ENCODE data around the gene SAYSD1. TPM values are rescaled to one million over a fixed set of nuclear protein-coding genes. Genes with fewer than 3 reads are reported as not detected.

Gene SAYSD1
- total and polyA plus RNA-seq, 2 experiments from 2014 or later, result 16.9 to 23.4 TPM

GRCh38 chr6:39092124-39092523, 22.9 kb downstream of the SAYSD1 start:
- no peaks in the 10 kb centered on the region for H3K79me2 ChIP-seq
- H3K27me3 ChIP-seq, result peaks cover 2% of the 10 kb centered on the region
- H3K4me1 ChIP-seq (ENCODE audit: insufficient read depth), result no peaks in the 10 kb centered on the region
- DNase-seq (ENCODE audit: low spot score), result no peak
- H3K9me3 ChIP-seq (ENCODE audit: low read depth), result no peaks in the 10 kb centered on the region
- no peak overlapping the region for H3K27ac ChIP-seq
- H3K4me2 ChIP-seq, result no peak overlapping the region
- TF ChIP-seq EZH2 (IDR thresholded peaks at IDR 0.05; ENCODE audit: borderline replicate concordance) (no peak), EZH2phosphoT487 (IDR thresholded peaks at IDR 0.05; ENCODE audit: low read depth, severe bottlenecking, unreplicated experiment) (no peak)
- TF ChIP-seq, protein P1, sequence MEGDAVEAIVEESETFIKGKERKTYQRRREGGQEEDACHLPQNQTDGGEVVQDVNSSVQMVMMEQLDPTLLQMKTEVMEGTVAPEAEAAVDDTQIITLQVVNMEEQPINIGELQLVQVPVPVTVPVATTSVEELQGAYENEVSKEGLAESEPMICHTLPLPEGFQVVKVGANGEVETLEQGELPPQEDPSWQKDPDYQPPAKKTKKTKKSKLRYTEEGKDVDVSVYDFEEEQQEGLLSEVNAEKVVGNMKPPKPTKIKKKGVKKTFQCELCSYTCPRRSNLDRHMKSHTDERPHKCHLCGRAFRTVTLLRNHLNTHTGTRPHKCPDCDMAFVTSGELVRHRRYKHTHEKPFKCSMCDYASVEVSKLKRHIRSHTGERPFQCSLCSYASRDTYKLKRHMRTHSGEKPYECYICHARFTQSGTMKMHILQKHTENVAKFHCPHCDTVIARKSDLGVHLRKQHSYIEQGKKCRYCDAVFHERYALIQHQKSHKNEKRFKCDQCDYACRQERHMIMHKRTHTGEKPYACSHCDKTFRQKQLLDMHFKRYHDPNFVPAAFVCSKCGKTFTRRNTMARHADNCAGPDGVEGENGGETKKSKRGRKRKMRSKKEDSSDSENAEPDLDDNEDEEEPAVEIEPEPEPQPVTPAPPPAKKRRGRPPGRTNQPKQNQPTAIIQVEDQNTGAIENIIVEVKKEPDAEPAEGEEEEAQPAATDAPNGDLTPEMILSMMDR (IDR thresholded peaks at IDR 0.05; ENCODE audit: poor library complexity), result no peak
- H4K20me1 ChIP-seq (ENCODE audit: insufficient read depth, poor library complexity, severe bottlenecking), result no peaks in the 10 kb centered on the region
- no peak overlapping the region for H3K4me3 ChIP-seq
- H3K36me3 ChIP-seq (replicated peaks; ENCODE audit: insufficient read depth, low read depth), result no peaks in the 10 kb centered on the region
- no peaks in the 10 kb centered on the region for H3K9me2 ChIP-seq (replicated peaks; ENCODE audit: insufficient read depth)
- no peak overlapping the region for H2AFZ ChIP-seq
- WGBS (ENCODE audit: low lambda C conversion rate, missing lambda C conversion rate), result 47% methylated on average over 1 of the region's 1 CpG

- 75% methylated on average over 7 of the region's 7 CpGs for WGBS (ENCODE audit: low lambda C conversion rate, missing lambda C conversion rate)
These were observed 23.8 kb downstream of the SAYSD1 start for GRCh38 chr6:39091220-39091619.

GRCh38 chr6:39090036-39090435, 24.9 kb downstream of the SAYSD1 start:
- Histone ChIP-seq H3K36me3 (replicated peaks; ENCODE audit: insufficient read depth, low read depth) (no peaks in the 10 kb centered on the region), H2AFZ (no peak overlapping the region), H3K4me1 (ENCODE audit: insufficient read depth) (no peaks in the 10 kb centered on the region), H3K79me2 (no peaks in the 10 kb centered on the region), H4K20me1 (ENCODE audit: insufficient read depth, poor library complexity, severe bottlenecking) (no peaks in the 10 kb centered on the region), H3K27ac (no peak overlapping the region), H3K4me3 (no peak overlapping the region), H3K9me3 (ENCODE audit: low read depth) (no peaks in the 10 kb centered on the region), H3K27me3 (peaks cover 8% of the 10 kb centered on the region), H3K4me2 (no peak overlapping the region), H3K9me2 (replicated peaks; ENCODE audit: insufficient read depth) (no peaks in the 10 kb centered on the region)
- TF ChIP-seq, protein P1 (IDR thresholded peaks at IDR 0.05; ENCODE audit: poor library complexity), result no peak
- TF ChIP-seq EZH2phosphoT487 (IDR thresholded peaks at IDR 0.05; ENCODE audit: low read depth, severe bottlenecking, unreplicated experiment), result no peak
- TF ChIP-seq EZH2 (IDR thresholded peaks at IDR 0.05; ENCODE audit: borderline replicate concordance), result no peak
- DNase-seq (ENCODE audit: low spot score), result no peak
- WGBS (ENCODE audit: low lambda C conversion rate, missing lambda C conversion rate), result 84% methylated on average over 4 of the region's 4 CpGs

More at GRCh38 chr6:39091220-39091619, 23.8 kb downstream of the SAYSD1 start:
- TF ChIP-seq, protein P1 (IDR thresholded peaks at IDR 0.05; ENCODE audit: poor library complexity), result no peak
- TF ChIP-seq EZH2 (IDR thresholded peaks at IDR 0.05; ENCODE audit: borderline replicate concordance) (no peak), EZH2phosphoT487 (IDR thresholded peaks at IDR 0.05; ENCODE audit: low read depth, severe bottlenecking, unreplicated experiment) (no peak)
- no peak for DNase-seq (ENCODE audit: low spot score)
- H2AFZ ChIP-seq, result no peak overlapping the region
- no peaks in the 10 kb centered on the region for H3K9me3 ChIP-seq (ENCODE audit: low read depth)
- no peak overlapping the region for H3K27ac ChIP-seq
- no peaks in the 10 kb centered on the region for H4K20me1 ChIP-seq (ENCODE audit: insufficient read depth, poor library complexity, severe bottlenecking)
- no peak overlapping the region for H3K4me2 ChIP-seq
- H3K4me3 ChIP-seq, result no peak overlapping the region
- no peaks in the 10 kb centered on the region for H3K79me2 ChIP-seq
- H3K27me3 ChIP-seq, result peaks cover 8% of the 10 kb centered on the region
- no peaks in the 10 kb centered on the region for H3K9me2 ChIP-seq (replicated peaks; ENCODE audit: insufficient read depth)
- no peaks in the 10 kb centered on the region for H3K4me1 ChIP-seq (ENCODE audit: insufficient read depth)
- H3K36me3 ChIP-seq (replicated peaks; ENCODE audit: insufficient read depth, low read depth), result no peaks in the 10 kb centered on the region

DNA sequence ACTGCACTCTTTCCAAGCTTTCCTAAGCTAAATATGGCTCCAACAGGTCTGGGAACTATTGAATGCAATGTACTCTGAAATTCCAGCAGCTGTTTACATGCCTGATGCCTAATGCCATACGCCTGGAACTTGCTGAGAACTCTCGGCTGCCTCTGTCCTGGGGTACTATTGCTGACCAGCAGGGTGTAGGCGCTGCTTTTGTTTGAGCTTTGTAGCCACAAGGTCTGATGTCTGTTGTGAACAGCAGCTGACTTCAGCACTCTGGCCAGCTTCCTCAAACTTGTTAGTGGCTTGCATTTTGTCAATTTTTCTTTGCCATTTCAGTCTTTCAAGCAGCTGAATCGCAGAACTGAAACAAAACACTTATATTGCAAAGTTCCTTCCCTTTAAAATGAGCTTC, 26.7 kb downstream of the SAYSD1 start:
- no peaks in the 10 kb centered on the region for H4K20me1 ChIP-seq (ENCODE audit: insufficient read depth, poor library complexity, severe bottlenecking)
- H3K27ac ChIP-seq, result no peak overlapping the region
- H2AFZ ChIP-seq, result no peak overlapping the region
- no peaks in the 10 kb centered on the region for H3K79me2 ChIP-seq
- H3K4me3 ChIP-seq, result no peak overlapping the region
- H3K9me3 ChIP-seq (ENCODE audit: low read depth), result no peaks in the 10 kb centered on the region
- H3K4me1 ChIP-seq (ENCODE audit: insufficient read depth), result no peaks in the 10 kb centered on the region
- peaks cover 8% of the 10 kb centered on the region for H3K27me3 ChIP-seq
- H3K36me3 ChIP-seq (replicated peaks; ENCODE audit: insufficient read depth, low read depth), result no peaks in the 10 kb centered on the region
- H3K4me2 ChIP-seq, result no peak overlapping the region
- TF ChIP-seq EZH2 (IDR thresholded peaks at IDR 0.05; ENCODE audit: borderline replicate concordance), result no peak
- TF ChIP-seq, protein P1 (IDR thresholded peaks at IDR 0.05; ENCODE audit: poor library complexity), result peak; percentile 52
- no peaks in the 10 kb centered on the region for H3K9me2 ChIP-seq (replicated peaks; ENCODE audit: insufficient read depth)
- peak; percentile 85 for DNase-seq (ENCODE audit: low spot score)
- 5% methylated on average over 4 of the region's 4 CpGs for WGBS (ENCODE audit: low lambda C conversion rate, missing lambda C conversion rate)

All from hepatocyte (in vitro differentiated cells).